ENCODE measurements around the gene ZNF638.

The ZNF638 gene

GRCh38 chr2:71455741-71456569 lies 124.4 kb downstream of the ZNF638 start:
- WGBS (ENCODE audit: extremely low coverage, insufficient coverage, insufficient read length) = no CpG with 5 or more reads among the region's 6 CpGs
- Histone ChIP-seq H3K9me3 (ENCODE audit: insufficient read depth, low read depth, low read length) (no peaks in the 10 kb centered on the region), H3K79me1 (ENCODE audit: low read length) (peaks cover 20% of the 10 kb centered on the region), H3K14ac (ENCODE audit: low read length) (peak overlapping the region; percentile 33), H3K4me3 (ENCODE audit: low read depth, low read length) (no peak overlapping the region), H2BK12ac (ENCODE audit: low read length) (peak overlapping the region; percentile 41), H3K4me1 (ENCODE audit: control insufficient read depth in 1 of 2, insufficient read depth in 2 of 2, low read length in 2 of 2) (peaks cover 35 to 37% of the 10 kb centered on the region in 2 experiments), H3K79me2 (ENCODE audit: control insufficient read depth, insufficient read depth, low read length, poor library complexity) (peaks cover 6% of the 10 kb centered on the region), H2BK5ac (ENCODE audit: low read depth, low read length, poor library complexity) (peak overlapping the region; percentile 20), H3K27me3 (ENCODE audit: insufficient read depth, low read length) (no peaks in the 10 kb centered on the region), H3K9ac (ENCODE audit: low read length) (no peak overlapping the region), H2AFZ (ENCODE audit: insufficient read depth, low read length, poor library complexity) (peak overlapping the region; percentile 40), H3K27ac (ENCODE audit: low read depth, low read length) (peak overlapping the region; percentile 48), H2AK5ac (ENCODE audit: low read length) (peak overlapping the region; percentile 21), H3K23ac (ENCODE audit: low read length) (no peak overlapping the region), H4K91ac (ENCODE audit: low read depth, low read length) (peak overlapping the region; percentile 59), H3K36me3 (ENCODE audit: control insufficient read depth in 1 of 2, insufficient read depth in 2 of 2, low read length in 2 of 2) (no peaks in the 10 kb centered on the region), H3K4ac (ENCODE audit: low read depth, low read length) (peak overlapping the region; percentile 8), H4K8ac (ENCODE audit: low read depth, low read length) (peak overlapping the region; percentile 66), H3K18ac (ENCODE audit: low read length) (peak overlapping the region; percentile 14), H4K12ac (ENCODE audit: low read depth, low read length) (peak overlapping the region; percentile 27), H2BK120ac (ENCODE audit: insufficient read depth, low read length, poor library complexity) (peak overlapping the region; percentile 64), H3K4me2 (ENCODE audit: low read length) (peak overlapping the region; percentile 25)
- DNase-seq = no peak

GRCh38 chr2:71456617-71457016 lies 125.0 kb downstream of the ZNF638 start:
- DNase-seq = no peak
- Histone ChIP-seq H3K79me1 (ENCODE audit: low read length) (peaks cover 20% of the 10 kb centered on the region), H3K4ac (ENCODE audit: low read depth, low read length) (no peak overlapping the region), H3K14ac (ENCODE audit: low read length) (peak overlapping the region; percentile 7), H3K18ac (ENCODE audit: low read length) (no peak overlapping the region), H3K27me3 (ENCODE audit: insufficient read depth, low read length) (no peaks in the 10 kb centered on the region), H3K4me3 (ENCODE audit: low read depth, low read length) (no peak overlapping the region), H3K23ac (ENCODE audit: low read length) (no peak overlapping the region), H3K9ac (ENCODE audit: low read length) (no peak overlapping the region), H4K12ac (ENCODE audit: low read depth, low read length) (no peak overlapping the region), H3K27ac (ENCODE audit: low read depth, low read length) (peak overlapping the region; percentile 48), H2BK120ac (ENCODE audit: insufficient read depth, low read length, poor library complexity) (no peak overlapping the region), H2AFZ (ENCODE audit: insufficient read depth, low read length, poor library complexity) (peak overlapping the region; percentile 40), H2BK12ac (ENCODE audit: low read length) (no peak overlapping the region), H4K91ac (ENCODE audit: low read depth, low read length) (peak overlapping the region; percentile 59), H3K4me2 (ENCODE audit: low read length) (no peak overlapping the region), H3K9me3 (ENCODE audit: insufficient read depth, low read depth, low read length) (no peaks in the 10 kb centered on the region), H2AK5ac (ENCODE audit: low read length) (no peak overlapping the region), H3K79me2 (ENCODE audit: control insufficient read depth, insufficient read depth, low read length, poor library complexity) (peaks cover 6% of the 10 kb centered on the region), H3K4me1 (ENCODE audit: control insufficient read depth in 1 of 2, insufficient read depth in 2 of 2, low read length in 2 of 2) (peaks cover 35% of the 10 kb centered on the region in 2 experiments), H2BK5ac (ENCODE audit: low read depth, low read length, poor library complexity) (no peak overlapping the region), H3K36me3 (ENCODE audit: control insufficient read depth in 1 of 2, insufficient read depth in 2 of 2, low read length in 2 of 2) (no peaks in the 10 kb centered on the region), H4K8ac (ENCODE audit: low read depth, low read length) (no peak overlapping the region)
- WGBS (ENCODE audit: extremely low coverage, insufficient coverage, insufficient read length) = no CpG with 5 or more reads among the region's 1 CpG

- Histone ChIP-seq H3K79me2 (ENCODE audit: control insufficient read depth, insufficient read depth, low read length, poor library complexity) (peaks cover 6% of the 10 kb centered on the region), H2BK12ac (ENCODE audit: low read length) (peak overlapping the region; percentile 35), H3K27me3 (ENCODE audit: insufficient read depth, low read length) (no peaks in the 10 kb centered on the region), H2AK5ac (ENCODE audit: low read length) (no peak overlapping the region), H3K9me3 (ENCODE audit: insufficient read depth, low read depth, low read length) (no peaks in the 10 kb centered on the region), H3K4ac (ENCODE audit: low read depth, low read length) (no peak overlapping the region), H3K18ac (ENCODE audit: low read length) (no peak overlapping the region), H3K23ac (ENCODE audit: low read length) (no peak overlapping the region), H3K4me2 (ENCODE audit: low read length) (no peak overlapping the region), H4K8ac (ENCODE audit: low read depth, low read length) (no peak overlapping the region), H4K12ac (ENCODE audit: low read depth, low read length) (no peak overlapping the region), H3K4me3 (ENCODE audit: low read depth, low read length) (no peak overlapping the region), H2BK5ac (ENCODE audit: low read depth, low read length, poor library complexity) (no peak overlapping the region), H3K14ac (ENCODE audit: low read length) (no peak overlapping the region), H3K36me3 (ENCODE audit: control insufficient read depth in 1 of 2, insufficient read depth in 2 of 2, low read length in 2 of 2) (no peaks in the 10 kb centered on the region), H3K27ac (ENCODE audit: low read depth, low read length) (no peak overlapping the region), H4K91ac (ENCODE audit: low read depth, low read length) (no peak overlapping the region), H3K9ac (ENCODE audit: low read length) (no peak overlapping the region), H3K79me1 (ENCODE audit: low read length) (peaks cover 20% of the 10 kb centered on the region), H3K4me1 (ENCODE audit: control insufficient read depth in 1 of 2, insufficient read depth in 2 of 2, low read length in 2 of 2) (peaks cover 34 to 35% of the 10 kb centered on the region in 2 experiments), H2AFZ (ENCODE audit: insufficient read depth, low read length, poor library complexity) (no peak overlapping the region), H2BK120ac (ENCODE audit: insufficient read depth, low read length, poor library complexity) (no peak overlapping the region)
- no peak for DNase-seq
- no CpG with 5 or more reads among the region's 9 CpGs for WGBS (ENCODE audit: extremely low coverage, insufficient coverage, insufficient read length)
These were observed 125.7 kb downstream of the ZNF638 start for GRCh38 chr2:71457123-71457915.

GRCh38 chr2:71457923-71458322 lies 126.3 kb downstream of the ZNF638 start:
- no peak overlapping the region for H4K8ac ChIP-seq (ENCODE audit: low read depth, low read length)
- no peak overlapping the region for H4K12ac ChIP-seq (ENCODE audit: low read depth, low read length)
- no peak overlapping the region for H4K91ac ChIP-seq (ENCODE audit: low read depth, low read length)
- H2BK5ac ChIP-seq (ENCODE audit: low read depth, low read length, poor library complexity) = no peak overlapping the region
- H2AK5ac ChIP-seq (ENCODE audit: low read length) = no peak overlapping the region
- H3K9ac ChIP-seq (ENCODE audit: low read length) = no peak overlapping the region
- H3K9me3 ChIP-seq (ENCODE audit: insufficient read depth, low read depth, low read length) = no peaks in the 10 kb centered on the region
- no peak overlapping the region for H2AFZ ChIP-seq (ENCODE audit: insufficient read depth, low read length, poor library complexity)
- no CpG with 5 or more reads among the region's 4 CpGs for WGBS (ENCODE audit: extremely low coverage, insufficient coverage, insufficient read length)
- H3K79me1 ChIP-seq (ENCODE audit: low read length) = peaks cover 20% of the 10 kb centered on the region
- peak in 1 of 2 donors; percentile 45 for DNase-seq
- H3K79me2 ChIP-seq (ENCODE audit: control insufficient read depth, insufficient read depth, low read length, poor library complexity) = peaks cover 6% of the 10 kb centered on the region
- H3K18ac ChIP-seq (ENCODE audit: low read length) = no peak overlapping the region
- H3K4me2 ChIP-seq (ENCODE audit: low read length) = no peak overlapping the region
- H2BK12ac ChIP-seq (ENCODE audit: low read length) = no peak overlapping the region
- H3K36me3 ChIP-seq (ENCODE audit: control insufficient read depth in 1 of 2, insufficient read depth in 2 of 2, low read length in 2 of 2) = no peaks in the 10 kb centered on the region
- no peak overlapping the region for H3K4me3 ChIP-seq (ENCODE audit: low read depth, low read length)
- no peaks in the 10 kb centered on the region for H3K27me3 ChIP-seq (ENCODE audit: insufficient read depth, low read length)
- H3K23ac ChIP-seq (ENCODE audit: low read length) = no peak overlapping the region
- H2BK120ac ChIP-seq (ENCODE audit: insufficient read depth, low read length, poor library complexity) = no peak overlapping the region
- H3K4me1 ChIP-seq (ENCODE audit: control insufficient read depth in 1 of 2, insufficient read depth in 2 of 2, low read length in 2 of 2) = peaks cover 31 to 35% of the 10 kb centered on the region in 2 experiments
- H3K14ac ChIP-seq (ENCODE audit: low read length) = no peak overlapping the region
- no peak overlapping the region for H3K4ac ChIP-seq (ENCODE audit: low read depth, low read length)
- no peak overlapping the region for H3K27ac ChIP-seq (ENCODE audit: low read depth, low read length)
